GM12873 (cell line): ENCODE results near the gene RGS3.

Source experiments
- TF ChIP-seq, protein P1 (sequence below): IDR thresholded peaks from 2 replicates; pipeline ENCODE4 v1.5.1; 2012; ENCODE audit warnings: low read depth, mild to moderate bottlenecking, moderate library complexity, low read length, control low read depth; ENCODE audit not compliant: insufficient read depth; ENCODE audit errors: missing control alignments

Gene RGS3

DNA sequence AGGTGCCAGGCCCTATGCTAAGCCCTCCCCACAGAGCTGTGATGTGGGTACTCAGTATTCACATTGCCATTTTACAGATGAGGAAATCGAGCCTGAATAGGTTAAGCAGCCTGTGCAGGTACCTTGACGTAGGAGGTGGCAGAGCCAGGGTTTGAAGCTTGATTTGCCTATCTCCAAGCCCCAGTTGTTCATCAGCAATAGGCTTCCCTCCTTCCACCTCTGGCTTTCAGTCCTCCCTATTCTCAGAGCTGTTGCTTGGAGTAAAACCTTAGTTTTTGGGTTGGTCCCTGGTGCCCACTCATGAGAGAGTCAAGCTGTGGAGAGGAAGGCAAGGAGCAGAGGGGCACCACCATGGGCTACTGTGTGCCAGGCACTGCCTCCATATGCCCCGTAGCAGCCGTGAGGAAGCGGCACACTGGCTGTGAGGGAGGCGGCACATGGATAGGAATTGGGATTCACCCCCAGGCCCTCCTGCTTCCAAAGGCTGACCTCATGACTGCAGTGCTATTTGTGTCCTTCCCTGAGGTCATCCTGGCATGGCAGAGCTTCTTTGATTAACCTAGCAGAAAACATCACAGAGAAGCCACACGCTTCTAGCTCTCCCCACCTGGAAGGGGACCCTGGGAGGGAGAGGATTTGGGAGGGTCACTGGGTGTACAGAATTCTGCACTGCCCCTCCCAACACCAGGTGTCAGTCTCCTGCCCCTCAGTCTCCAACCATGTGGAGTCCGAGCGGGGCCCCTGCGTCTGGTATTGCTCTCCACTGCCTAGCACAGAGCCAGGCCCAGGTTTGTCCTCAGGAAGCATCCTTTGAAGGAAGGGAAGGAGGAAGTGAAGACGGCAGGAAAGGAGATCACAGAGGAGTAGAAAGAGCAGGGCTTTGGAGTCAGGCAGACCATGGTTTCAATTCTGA is 109.8 kb downstream of the RGS3 start:
- TF ChIP-seq, protein P1, sequence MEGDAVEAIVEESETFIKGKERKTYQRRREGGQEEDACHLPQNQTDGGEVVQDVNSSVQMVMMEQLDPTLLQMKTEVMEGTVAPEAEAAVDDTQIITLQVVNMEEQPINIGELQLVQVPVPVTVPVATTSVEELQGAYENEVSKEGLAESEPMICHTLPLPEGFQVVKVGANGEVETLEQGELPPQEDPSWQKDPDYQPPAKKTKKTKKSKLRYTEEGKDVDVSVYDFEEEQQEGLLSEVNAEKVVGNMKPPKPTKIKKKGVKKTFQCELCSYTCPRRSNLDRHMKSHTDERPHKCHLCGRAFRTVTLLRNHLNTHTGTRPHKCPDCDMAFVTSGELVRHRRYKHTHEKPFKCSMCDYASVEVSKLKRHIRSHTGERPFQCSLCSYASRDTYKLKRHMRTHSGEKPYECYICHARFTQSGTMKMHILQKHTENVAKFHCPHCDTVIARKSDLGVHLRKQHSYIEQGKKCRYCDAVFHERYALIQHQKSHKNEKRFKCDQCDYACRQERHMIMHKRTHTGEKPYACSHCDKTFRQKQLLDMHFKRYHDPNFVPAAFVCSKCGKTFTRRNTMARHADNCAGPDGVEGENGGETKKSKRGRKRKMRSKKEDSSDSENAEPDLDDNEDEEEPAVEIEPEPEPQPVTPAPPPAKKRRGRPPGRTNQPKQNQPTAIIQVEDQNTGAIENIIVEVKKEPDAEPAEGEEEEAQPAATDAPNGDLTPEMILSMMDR, result no peak

DNA sequence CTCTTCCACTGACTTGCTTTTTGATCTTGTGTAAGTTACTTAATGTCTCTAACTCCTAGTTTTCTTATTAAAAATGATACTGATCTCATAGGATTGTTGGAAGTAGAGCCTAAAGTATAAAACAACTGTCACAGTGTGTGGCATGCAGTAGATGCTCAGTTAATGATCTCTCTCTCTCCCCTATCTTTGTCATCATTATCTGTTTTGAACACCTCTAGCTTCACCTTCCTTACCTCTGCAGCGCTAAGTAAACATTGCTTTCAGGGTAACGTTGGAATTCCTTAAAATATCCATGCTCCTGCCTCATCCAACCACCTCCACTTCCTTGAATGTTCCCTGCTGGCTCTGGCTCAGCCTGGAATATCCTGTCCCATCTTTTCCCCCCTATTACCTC is 110.4 kb downstream of the RGS3 start:
- TF ChIP-seq, protein P1, result no peak

DNA sequence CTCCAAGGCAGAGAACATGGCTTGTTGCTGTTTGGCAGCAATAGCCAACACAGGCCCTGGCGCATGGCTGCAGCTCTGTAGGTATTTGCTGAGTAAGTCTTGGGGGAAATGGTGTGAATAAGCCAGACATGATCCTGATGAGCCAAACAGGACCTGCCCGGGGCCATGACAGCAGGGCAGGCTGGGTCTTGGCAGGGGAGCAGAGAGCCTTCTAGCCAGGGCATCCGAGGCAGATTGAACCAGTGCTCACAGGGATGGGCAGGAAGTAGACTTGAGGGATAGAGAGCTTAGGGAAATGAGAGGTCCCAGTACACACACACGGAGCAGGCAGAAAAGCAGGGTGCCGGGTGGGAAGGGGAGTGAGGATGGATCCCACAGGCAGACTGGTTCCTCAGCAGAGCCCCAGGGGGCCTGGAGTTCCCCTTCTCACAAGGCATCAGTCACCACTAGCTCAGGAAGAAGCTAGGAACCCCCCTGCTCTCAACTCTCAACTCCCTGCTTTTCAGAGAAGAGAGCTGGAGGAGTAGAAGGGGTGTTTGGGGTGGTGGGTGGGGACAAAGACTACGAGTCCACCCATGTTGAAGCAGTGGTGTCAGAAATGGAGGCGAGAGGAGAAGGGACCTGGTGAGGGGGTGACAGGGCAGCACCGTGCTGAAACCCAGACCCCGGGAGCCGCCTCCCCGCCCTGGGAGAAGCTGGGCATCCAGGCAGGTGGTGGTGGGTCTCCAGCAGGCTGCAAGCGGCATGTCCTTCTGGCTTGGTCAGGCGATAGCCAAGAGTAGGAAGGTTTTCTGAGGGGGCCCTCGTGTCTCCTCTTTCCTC is 111.1 kb downstream of the RGS3 start:
- TF ChIP-seq, protein P1, result no peak

DNA sequence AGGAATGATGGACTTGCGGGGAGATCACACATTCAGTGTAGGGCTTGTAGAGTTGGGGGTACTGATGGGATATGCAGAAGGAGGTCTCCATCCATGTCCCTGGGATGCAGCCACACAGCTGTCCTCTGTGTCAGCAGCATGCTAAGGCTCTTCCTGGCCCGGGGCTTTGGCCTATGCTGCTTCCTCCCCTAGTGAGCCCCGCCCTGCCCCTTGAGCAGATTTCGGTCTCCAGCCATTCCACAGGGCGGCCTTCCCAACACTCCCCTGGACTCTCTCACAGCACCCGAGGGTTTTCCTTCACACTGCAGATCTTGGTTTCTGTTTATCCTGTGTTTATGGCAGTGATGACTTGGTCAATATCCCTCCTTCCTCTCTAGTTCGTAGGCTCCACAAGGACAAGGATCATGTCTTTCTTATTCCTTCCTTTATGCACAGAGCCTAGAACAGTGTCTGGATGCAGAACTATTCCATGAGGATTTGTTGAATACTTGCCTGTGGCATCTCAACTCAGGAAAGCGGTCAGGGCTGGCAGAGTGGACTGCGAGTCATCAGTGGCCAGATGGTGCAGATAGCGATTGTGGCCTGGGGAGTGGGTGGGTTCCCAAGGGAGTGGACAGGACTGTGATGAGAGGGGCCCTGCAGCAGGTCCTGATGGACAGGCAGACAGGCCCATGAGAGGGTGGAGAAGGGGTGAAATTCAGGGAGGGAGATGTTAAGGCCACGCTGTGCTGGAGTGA is 114.2 kb downstream of the RGS3 start:
- TF ChIP-seq, protein P1, result no peak

GRCh38 chr9:113578279-113578865 is 114.8 kb downstream of the RGS3 start:
- TF ChIP-seq, protein P1, result no peak

- TF ChIP-seq, protein P1, result no peak
Measured at GRCh38 chr9:113578882-113579282, 115.4 kb downstream of the RGS3 start.
